ENCODE measurements around the gene NTRK2.

DNA sequence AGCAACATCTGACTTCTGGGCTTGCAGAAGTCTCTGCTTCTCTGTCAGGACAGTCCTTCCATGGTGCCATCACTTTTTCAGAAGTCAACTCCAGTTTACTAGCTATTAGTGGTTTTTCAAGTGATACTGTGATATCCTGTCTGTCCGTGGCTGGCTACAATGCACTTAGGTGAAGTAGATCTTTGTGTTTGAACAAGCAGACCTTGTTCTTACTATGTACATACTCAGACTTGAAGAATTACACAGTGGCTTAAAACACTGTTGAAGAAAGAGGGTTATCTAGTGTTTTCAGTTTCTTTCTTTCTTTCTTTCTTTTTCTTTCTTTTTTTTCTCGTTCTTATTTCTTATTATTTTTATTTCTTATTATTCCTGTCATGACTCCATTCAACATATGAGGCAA, 228.7 kb downstream of the NTRK2 start:
- TF ChIP-seq, protein P1, sequence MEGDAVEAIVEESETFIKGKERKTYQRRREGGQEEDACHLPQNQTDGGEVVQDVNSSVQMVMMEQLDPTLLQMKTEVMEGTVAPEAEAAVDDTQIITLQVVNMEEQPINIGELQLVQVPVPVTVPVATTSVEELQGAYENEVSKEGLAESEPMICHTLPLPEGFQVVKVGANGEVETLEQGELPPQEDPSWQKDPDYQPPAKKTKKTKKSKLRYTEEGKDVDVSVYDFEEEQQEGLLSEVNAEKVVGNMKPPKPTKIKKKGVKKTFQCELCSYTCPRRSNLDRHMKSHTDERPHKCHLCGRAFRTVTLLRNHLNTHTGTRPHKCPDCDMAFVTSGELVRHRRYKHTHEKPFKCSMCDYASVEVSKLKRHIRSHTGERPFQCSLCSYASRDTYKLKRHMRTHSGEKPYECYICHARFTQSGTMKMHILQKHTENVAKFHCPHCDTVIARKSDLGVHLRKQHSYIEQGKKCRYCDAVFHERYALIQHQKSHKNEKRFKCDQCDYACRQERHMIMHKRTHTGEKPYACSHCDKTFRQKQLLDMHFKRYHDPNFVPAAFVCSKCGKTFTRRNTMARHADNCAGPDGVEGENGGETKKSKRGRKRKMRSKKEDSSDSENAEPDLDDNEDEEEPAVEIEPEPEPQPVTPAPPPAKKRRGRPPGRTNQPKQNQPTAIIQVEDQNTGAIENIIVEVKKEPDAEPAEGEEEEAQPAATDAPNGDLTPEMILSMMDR (conservative IDR thresholded peaks at IDR 0.05), result no peak
- no peak for TF ChIP-seq EZH2 (IDR thresholded peaks at IDR 0.05; ENCODE audit: low read depth)
